GM12874 (cell line): Measurements from ENCODE around the gene SAE1.

Source experiments
- TF ChIP-seq, protein P1 (sequence below): IDR thresholded peaks from 2 replicates; pipeline ENCODE4 v1.5.1; 2011; ENCODE audit warnings: low read depth, mild to moderate bottlenecking, control low read depth, low read length, moderate library complexity; ENCODE audit not compliant: insufficient read depth

The SAE1 gene

DNA sequence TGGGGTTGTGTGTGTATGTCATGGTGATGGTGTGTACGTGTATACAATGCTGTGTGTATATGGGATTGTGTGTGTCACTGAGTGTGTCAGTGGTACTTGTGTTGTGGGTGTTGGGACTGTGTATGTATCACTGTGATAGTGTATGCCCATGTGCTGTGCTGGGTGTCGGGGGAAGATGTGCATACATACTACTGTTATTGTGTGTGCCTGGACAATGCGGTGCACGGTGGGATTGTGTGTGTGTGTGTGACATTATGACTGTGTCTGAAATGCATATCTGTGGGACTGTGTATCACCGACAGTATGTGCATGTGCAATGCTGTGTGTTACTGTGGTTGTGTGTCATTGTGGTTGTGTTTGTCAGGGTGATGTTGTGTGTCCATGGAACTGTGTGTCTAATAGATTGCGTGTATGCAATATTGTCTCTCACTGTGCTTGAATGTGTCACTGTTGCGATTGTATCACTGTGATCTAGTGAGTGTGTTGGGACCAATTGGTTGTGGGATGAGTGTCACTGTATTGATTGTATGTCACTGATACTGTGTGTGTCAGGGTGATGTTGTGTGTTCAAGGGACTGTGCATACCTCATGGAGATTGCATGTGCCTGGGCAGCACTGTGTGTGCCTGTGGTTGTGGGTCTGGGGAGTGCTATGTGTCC, 111.4 kb downstream of the SAE1 start:
- TF ChIP-seq, protein P1, sequence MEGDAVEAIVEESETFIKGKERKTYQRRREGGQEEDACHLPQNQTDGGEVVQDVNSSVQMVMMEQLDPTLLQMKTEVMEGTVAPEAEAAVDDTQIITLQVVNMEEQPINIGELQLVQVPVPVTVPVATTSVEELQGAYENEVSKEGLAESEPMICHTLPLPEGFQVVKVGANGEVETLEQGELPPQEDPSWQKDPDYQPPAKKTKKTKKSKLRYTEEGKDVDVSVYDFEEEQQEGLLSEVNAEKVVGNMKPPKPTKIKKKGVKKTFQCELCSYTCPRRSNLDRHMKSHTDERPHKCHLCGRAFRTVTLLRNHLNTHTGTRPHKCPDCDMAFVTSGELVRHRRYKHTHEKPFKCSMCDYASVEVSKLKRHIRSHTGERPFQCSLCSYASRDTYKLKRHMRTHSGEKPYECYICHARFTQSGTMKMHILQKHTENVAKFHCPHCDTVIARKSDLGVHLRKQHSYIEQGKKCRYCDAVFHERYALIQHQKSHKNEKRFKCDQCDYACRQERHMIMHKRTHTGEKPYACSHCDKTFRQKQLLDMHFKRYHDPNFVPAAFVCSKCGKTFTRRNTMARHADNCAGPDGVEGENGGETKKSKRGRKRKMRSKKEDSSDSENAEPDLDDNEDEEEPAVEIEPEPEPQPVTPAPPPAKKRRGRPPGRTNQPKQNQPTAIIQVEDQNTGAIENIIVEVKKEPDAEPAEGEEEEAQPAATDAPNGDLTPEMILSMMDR = no peak

DNA sequence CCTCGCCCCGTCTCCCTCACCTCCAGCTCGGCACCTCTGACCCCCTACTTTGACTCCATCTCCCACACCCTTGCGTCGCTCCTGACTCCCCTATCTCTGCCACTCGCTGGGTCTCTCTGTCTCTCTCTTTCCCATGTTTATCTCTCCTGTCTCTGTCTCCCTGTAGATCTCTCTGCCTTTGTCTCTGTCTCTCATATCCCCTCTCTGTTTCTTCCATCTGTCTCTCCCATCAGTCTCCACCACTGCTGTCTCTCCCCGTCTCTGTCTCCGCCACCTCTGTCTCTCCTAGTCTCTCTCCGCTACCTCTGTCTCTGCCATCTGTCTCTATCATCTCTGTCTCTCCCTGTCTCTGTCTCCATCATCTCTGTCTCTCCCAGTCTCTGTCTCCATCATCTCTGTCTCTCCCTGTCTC, 112.7 kb downstream of the SAE1 start:
- TF ChIP-seq, protein P1 = no peak

- TF ChIP-seq, protein P1 = peak; percentile 95
Measured at GRCh38 chr19:47243776-47244547, 113.3 kb downstream of the SAE1 start.

GRCh38 chr19:47247308-47247990, 116.8 kb downstream of the SAE1 start:
- TF ChIP-seq, protein P1 = peak; percentile 87

GRCh38 chr19:47253467-47253881, 122.8 kb downstream of the SAE1 start:
- TF ChIP-seq, protein P1 = no peak

DNA sequence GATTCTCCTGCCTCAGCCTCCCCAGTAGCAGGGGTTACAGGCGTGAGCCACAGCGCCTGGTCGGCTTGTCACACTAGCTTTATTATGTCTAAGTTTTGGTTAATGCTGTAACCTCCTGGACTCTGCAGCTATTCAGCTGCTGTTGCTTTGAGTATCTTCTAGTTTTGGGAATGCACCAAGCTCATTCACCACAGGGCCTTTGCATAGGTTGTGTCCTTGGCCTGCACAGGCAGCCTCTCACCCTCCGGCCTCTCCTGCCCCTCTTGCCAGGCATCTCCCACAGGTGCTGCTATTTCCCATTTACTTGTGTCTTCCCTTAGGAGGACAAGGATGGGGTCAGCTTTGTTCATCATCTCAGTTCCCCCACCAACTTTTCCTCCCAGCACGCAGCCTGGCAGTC, 123.3 kb downstream of the SAE1 start:
- TF ChIP-seq, protein P1 = no peak

DNA sequence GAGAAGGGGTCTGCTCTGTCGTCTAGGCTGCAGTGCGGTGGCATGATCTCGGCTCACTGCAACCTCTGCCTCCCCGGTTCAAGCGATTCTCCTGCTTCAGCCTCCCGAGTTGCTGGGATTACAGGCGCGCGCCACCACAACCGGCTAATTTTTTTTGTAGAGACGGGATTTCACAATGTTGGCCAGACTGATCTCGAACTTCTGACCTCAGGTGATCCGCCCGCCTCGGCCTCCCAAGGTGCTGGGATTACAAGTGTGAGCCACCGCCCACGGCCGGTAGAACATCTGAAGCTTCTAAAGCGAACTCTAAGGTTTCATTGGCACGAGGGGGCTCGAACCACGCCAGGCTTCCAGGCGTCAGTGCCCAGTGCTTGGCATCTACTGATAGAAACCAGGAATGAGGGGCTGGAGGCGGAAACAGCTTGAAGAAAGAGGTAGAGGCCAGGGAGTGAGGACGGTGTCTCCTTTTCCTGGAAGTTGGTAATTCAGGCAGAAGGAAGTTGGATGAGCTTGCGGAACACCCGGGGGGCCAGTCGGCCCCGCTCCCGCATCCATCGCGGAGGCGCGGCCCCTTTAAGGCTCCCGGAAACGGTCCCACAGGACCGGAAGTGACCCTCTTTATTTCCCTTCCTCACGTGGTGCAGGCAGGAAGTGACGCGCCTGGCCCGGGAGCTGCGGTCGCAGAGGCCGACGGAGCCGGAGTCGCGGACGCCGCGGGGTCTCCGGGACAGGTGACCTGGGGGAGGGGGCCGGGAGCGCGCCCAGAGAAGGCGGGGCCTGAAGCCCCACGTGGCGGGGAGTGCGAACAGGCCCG, 125.5 kb downstream of the SAE1 start, which contains the start of gene CCDC9:
TSS of gene CCDC9 (plus strand) at position 647 of the 814 bp plus-strand sequence. CDS start 1,876 bp downstream, outside the sequence.
- TF ChIP-seq, protein P1 = no peak
